Tibial nerve (tissue), 4 donors: ENCODE measurements around the gene WDR36.

Experiments
- CTCF ChIP-seq, 5 experiments: fragments of 200-600 bp in 3 of 5; fragments of 450-650 bp in 2 of 5; sonication (generic) in 3 of 5; IDR thresholded peaks; one replicate each; pipeline ENCODE4 v1.5.1; 2016 to 2019; ENCODE audit warnings: antibody characterized with exemption in 5 of 5, mild to moderate bottlenecking in 3 of 5, moderate library complexity in 2 of 5
- EP300 ChIP-seq, 2 donors: sonication (generic); formaldehyde crosslinking; IDR thresholded peaks; one replicate each; pipeline ENCODE4 v1.6.1; 2017; ENCODE audit warnings: antibody characterized with exemption in 2 of 2, mild to moderate bottlenecking in 1 of 2
- POLR2A ChIP-seq, 2 donors: fragments of 450-650 bp; IDR thresholded peaks; one replicate each; pipeline ENCODE4 v1.6.1; 2017; ENCODE audit warnings: antibody characterized with exemption in 2 of 2, mild to moderate bottlenecking in 2 of 2, moderate library complexity in 2 of 2

- TF ChIP-seq CTCF (IDR thresholded peaks at IDR 0.05) (no peak), EP300 (IDR thresholded peaks at IDR 0.05) (no peak), POLR2A (IDR thresholded peaks at IDR 0.05) (no peak)
Observed at GRCh38 chr5:111043712-111044506, 48.2 kb upstream of the WDR36 start.
